Lung (tissue), 12 donors: ENCODE results near the gene NEIL3. TPM values are rescaled to one million over a fixed set of nuclear protein-coding genes. Genes with fewer than 3 reads are reported as not detected.

ENCODE experiments used
- ATAC-seq: fragments of 200-7000 bp; cut with Tn5 transposase; one replicate; pipeline ENCODE4 v1.9.1; 2020; ENCODE audit warnings: moderate number of reproducible peaks; ENCODE audit not compliant: insufficient read depth, low FRiP score
- DNase-seq, 3 donors: peaks; one replicate each; pipeline ENCODE4 v3.0.0-alpha.2; 2013 to 2017
- H3K27ac ChIP-seq, 2 donors: one replicate each; pipeline ENCODE4 v1.5.1; 2013; ENCODE audit warnings: mild to moderate bottlenecking in 2 of 2, moderate library complexity in 2 of 2, control low read depth in 1 of 2, inconsistent platforms in 1 of 2, low read depth in 1 of 2, low read length in 1 of 2
- H3K27me3 ChIP-seq, 3 donors: one replicate each; pipeline ENCODE4 v1.5.1; 2013; ENCODE audit warnings: low read length in 2 of 3; ENCODE audit not compliant: control insufficient read depth in 3 of 3, insufficient read depth in 3 of 3
- H3K36me3 ChIP-seq, 4 donors: one replicate each; pipeline ENCODE4 v1.5.1; 2013; ENCODE audit warnings: low read length in 4 of 4, mild to moderate bottlenecking in 1 of 4, moderate library complexity in 1 of 4; ENCODE audit not compliant: control insufficient read depth in 4 of 4, insufficient read depth in 4 of 4
- H3K4me1 ChIP-seq, 5 donors: one replicate each; pipeline ENCODE4 v1.5.1; 2013; ENCODE audit warnings: low read length in 5 of 5, mild to moderate bottlenecking in 2 of 5, moderate library complexity in 1 of 5; ENCODE audit not compliant: control insufficient read depth in 5 of 5, insufficient read depth in 5 of 5
- H3K4me3 ChIP-seq: one replicate; pipeline ENCODE4 v1.5.1; 2013; ENCODE audit warnings: mild to moderate bottlenecking, control low read depth, moderate library complexity
- H3K9ac ChIP-seq, 2 donors: one replicate each; pipeline ENCODE4 v1.5.1; 2013; ENCODE audit warnings: low read length in 2 of 2, control low read depth in 1 of 2; ENCODE audit not compliant: insufficient read depth in 1 of 2
- H3K9me3 ChIP-seq, 4 donors: one replicate each; pipeline ENCODE4 v1.5.1; 2013; ENCODE audit warnings: low read length in 3 of 4, mild to moderate bottlenecking in 1 of 4, moderate library complexity in 1 of 4; ENCODE audit not compliant: control insufficient read depth in 4 of 4, insufficient read depth in 3 of 4
- WGBS, 2 donors: extraction: QIAGEN DNeasy Blood & Tissue Kit; methylation state at CpG; one replicate each; pipeline ENCODE4 v1.1.7; 2013; 5-methylcytosine and 5-hydroxymethylcytosine counted together
- polyA plus RNA-seq, 2 donors: library from polyadenylated mRNA; stranded (reverse); fragments of 200-250 nt; gene quantifications; one replicate each; pipeline ENCODE4 v1.2.1, GENCODE V29; 2013
- total RNA-seq, 2 donors: library from RNA; depleted of rRNA in 1 of 2; stranded (reverse); fragments of >200 nt in 1 of 2; gene quantifications; one replicate each; pipeline ENCODE4 v1.2.1, GENCODE V29; 2014 to 2021
- TF ChIP-seq, protein P1 (sequence below): IDR thresholded peaks from 2 replicates; pipeline ENCODE4 v1.5.1; 2012; ENCODE audit warnings: mild to moderate bottlenecking; ENCODE audit errors: control extremely low read depth, extremely low read depth
- donor health status: control.
- donor health status: control.
- donor health status: Bipolar disorder and iron deficiency.
- donor health status: healthy.
- donor health status: DM: yes; HTN: yes; CAD: no.

Gene NEIL3
- total and polyA plus RNA-seq, 4 donors, result 0.22 to 2.0 (median 0.32) TPM

DNA sequence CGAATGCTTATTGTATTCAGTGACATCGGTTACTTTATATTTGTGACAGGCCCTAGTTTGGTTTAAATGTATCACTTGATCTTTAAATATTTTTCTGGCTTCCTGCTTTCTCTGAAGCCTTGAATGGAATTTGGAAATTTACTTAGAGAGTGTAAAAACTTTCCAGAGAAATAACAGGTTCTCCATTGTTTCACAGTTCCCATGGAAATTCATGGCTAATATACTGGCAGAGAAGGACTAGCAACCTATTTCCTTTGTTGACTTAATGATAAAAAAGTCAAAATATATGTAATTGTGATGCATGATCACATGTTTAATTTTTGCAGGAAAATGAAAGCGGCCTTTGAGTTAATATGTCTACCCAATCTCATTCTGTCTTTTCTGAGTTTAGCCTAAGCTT, 13.2 kb downstream of the NEIL3 start:
- TF ChIP-seq, protein P1, sequence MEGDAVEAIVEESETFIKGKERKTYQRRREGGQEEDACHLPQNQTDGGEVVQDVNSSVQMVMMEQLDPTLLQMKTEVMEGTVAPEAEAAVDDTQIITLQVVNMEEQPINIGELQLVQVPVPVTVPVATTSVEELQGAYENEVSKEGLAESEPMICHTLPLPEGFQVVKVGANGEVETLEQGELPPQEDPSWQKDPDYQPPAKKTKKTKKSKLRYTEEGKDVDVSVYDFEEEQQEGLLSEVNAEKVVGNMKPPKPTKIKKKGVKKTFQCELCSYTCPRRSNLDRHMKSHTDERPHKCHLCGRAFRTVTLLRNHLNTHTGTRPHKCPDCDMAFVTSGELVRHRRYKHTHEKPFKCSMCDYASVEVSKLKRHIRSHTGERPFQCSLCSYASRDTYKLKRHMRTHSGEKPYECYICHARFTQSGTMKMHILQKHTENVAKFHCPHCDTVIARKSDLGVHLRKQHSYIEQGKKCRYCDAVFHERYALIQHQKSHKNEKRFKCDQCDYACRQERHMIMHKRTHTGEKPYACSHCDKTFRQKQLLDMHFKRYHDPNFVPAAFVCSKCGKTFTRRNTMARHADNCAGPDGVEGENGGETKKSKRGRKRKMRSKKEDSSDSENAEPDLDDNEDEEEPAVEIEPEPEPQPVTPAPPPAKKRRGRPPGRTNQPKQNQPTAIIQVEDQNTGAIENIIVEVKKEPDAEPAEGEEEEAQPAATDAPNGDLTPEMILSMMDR, result no peak
- Histone ChIP-seq H3K4me1 (peaks cover 0 to 10% (median 0%) of the 10 kb centered on the region in 5 donors), H3K4me3 (no peak overlapping the region), H3K9ac (no peak overlapping the region), H3K27ac (no peak overlapping the region), H3K9me3 (no peaks in the 10 kb centered on the region), H3K27me3 (no peaks in the 10 kb centered on the region), H3K36me3 (no peaks in the 10 kb centered on the region)
- peak in 1 of 3 donors; percentile 29 for DNase-seq
- WGBS, 2 donors, result 69 to 87% methylated on average over 3 of the region's 3 CpGs
- no peak for ATAC-seq

DNA sequence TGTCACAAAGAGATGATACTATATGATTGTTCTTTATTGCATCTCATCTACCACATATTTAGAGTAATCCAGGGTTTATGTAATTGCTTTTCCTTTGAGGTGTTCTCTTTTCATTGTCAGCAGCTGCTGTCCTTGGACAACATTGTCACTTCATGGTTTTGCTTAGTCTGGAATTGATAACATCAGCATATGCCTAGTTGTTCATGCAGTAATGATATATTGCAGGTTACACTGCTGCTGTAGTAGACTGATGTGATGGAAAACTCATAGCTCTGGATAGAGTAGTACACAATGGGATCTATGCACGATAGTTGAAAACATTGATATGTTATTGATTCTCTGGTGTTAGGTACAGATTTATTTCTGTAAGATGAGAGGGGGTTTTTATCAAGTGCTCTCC, 13.7 kb downstream of the NEIL3 start:
- TF ChIP-seq, protein P1, result no peak
- Histone ChIP-seq H3K36me3 (no peaks in the 10 kb centered on the region), H3K27ac (no peak overlapping the region), H3K9me3 (no peaks in the 10 kb centered on the region), H3K4me3 (no peak overlapping the region), H3K9ac (no peak overlapping the region), H3K27me3 (no peaks in the 10 kb centered on the region), H3K4me1 (peaks cover 0 to 10% (median 0%) of the 10 kb centered on the region in 5 donors)
- 73 to 74% methylated on average over 1 of the region's 1 CpG for WGBS, 2 donors
- no peak for ATAC-seq
- no peak for DNase-seq

DNA sequence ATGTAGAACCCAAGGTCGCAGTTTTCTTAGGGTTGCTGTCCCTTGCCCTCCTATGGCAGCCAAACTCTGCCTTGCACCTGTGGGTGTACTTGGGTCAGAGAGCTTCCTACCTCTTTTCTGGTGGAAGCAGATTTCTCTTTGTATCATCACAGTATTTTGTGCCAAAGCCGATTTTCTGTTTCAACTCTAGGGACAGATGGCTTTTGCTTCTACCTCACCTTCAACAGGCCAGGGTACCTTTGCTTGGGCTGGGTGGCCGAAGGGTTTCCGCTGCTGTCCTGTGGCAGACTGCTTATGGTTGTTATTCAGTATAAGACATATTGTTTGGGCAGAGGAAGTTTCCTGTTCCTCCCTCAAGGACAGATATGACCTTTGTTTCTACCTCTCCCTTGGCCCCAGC, 22.4 kb downstream of the NEIL3 start:
- peaks cover 0 to 7% (median 4%) of the 10 kb centered on the region in 4 donors for H3K9me3 ChIP-seq
- 98% methylated on average over 4 of the region's 4 CpGs for WGBS, 2 donors
- TF ChIP-seq, protein P1, result no peak
- no peak overlapping the region for H3K27ac ChIP-seq
- H3K27me3 ChIP-seq, result no peaks in the 10 kb centered on the region
- H3K4me3 ChIP-seq, result no peak overlapping the region
- no peak for DNase-seq
- no peak overlapping the region for H3K9ac ChIP-seq
- ATAC-seq, result no peak
- no peaks in the 10 kb centered on the region for H3K4me1 ChIP-seq
- peaks cover 0 to 3% (median 0%) of the 10 kb centered on the region in 4 donors for H3K36me3 ChIP-seq
